Gastroesophageal sphincter (tissue), 4 donors: ENCODE results near the gene ANTXR2. TPM values are rescaled to one million over a fixed set of nuclear protein-coding genes. Genes with fewer than 3 reads are reported as not detected.

Source experiments
- ATAC-seq: fragments of 150-250 bp; one replicate; pipeline ENCODE4 v1.9.1; 2016; ENCODE audit warnings: mild to moderate bottlenecking, moderate library complexity
- H3K27ac ChIP-seq, 4 donors: fragments of 200-600 bp; sonication (generic) in 3 of 4; 1 replicate in 3 of 4; 2 replicates in 1 of 4; pipeline ENCODE4 v1.5.1; 2016 to 2019
- H3K27me3 ChIP-seq: fragments of 200-600 bp; sonication (generic); one replicate; pipeline ENCODE4 v1.5.1; 2019
- H3K36me3 ChIP-seq, 2 donors: fragments of 200-600 bp; sonication (generic); one replicate each; pipeline ENCODE4 v1.5.1; 2019; ENCODE audit warnings: control low read depth in 1 of 2
- H3K4me1 ChIP-seq, 3 donors: fragments of 200-600 bp; sonication (generic); 1 replicate in 2 of 3; 2 replicates in 1 of 3; pipeline ENCODE4 v1.5.1; 2016 to 2019; ENCODE audit warnings: control low read depth in 2 of 3
- H3K4me3 ChIP-seq, 2 donors: fragments of 200-600 bp; sonication (generic); one replicate each; pipeline ENCODE4 v1.5.1; 2019; ENCODE audit warnings: mild to moderate bottlenecking in 1 of 2, moderate library complexity in 1 of 2
- H3K9me3 ChIP-seq, 3 donors: fragments of 200-600 bp; sonication (generic); one replicate each; pipeline ENCODE4 v1.5.1; 2017 to 2019; ENCODE audit warnings: control low read depth in 2 of 3
- EP300 ChIP-seq: sonication (generic); formaldehyde crosslinking; IDR thresholded peaks from one replicate; pipeline ENCODE4 v1.6.1; 2017; ENCODE audit warnings: antibody characterized with exemption, mild to moderate bottlenecking
- POLR2A ChIP-seq, 2 donors: fragments of 450-650 bp; IDR thresholded peaks; one replicate each; pipeline ENCODE4 v1.6.1; 2017; ENCODE audit warnings: antibody characterized with exemption in 2 of 2, mild to moderate bottlenecking in 2 of 2, moderate library complexity in 1 of 2
- POLR2AphosphoS5 ChIP-seq: sonication (generic); formaldehyde crosslinking; IDR thresholded peaks from one replicate; pipeline ENCODE4 v1.6.1; 2017; ENCODE audit warnings: antibody characterized with exemption
- WGBS, 2 donors: methylation state at CpG; one replicate each; pipeline ENCODE4 v1.1.5; 2018; ENCODE audit warnings: low coverage in 1 of 2; 5-methylcytosine and 5-hydroxymethylcytosine counted together
- total RNA-seq, 4 donors: library from RNA; depleted of rRNA; stranded (reverse); fragments of >200 nt; gene quantifications; one replicate each; pipeline ENCODE4 v1.1.0, GENCODE V29; 2016
- TF ChIP-seq, protein P1 (sequence below), 4 experiments: fragments of 200-600 bp in 2 of 4; fragments of 450-650 bp in 2 of 4; sonication (generic) in 1 of 4; IDR thresholded peaks; one replicate each; pipeline ENCODE4 v1.5.1; 2017 to 2019; ENCODE audit warnings: antibody characterized with exemption in 4 of 4, mild to moderate bottlenecking in 2 of 4, moderate library complexity in 2 of 4

The ANTXR2 gene
- total RNA-seq, 4 donors from 2014 or later, result 440 to 611 (median 501) TPM

- H3K4me3 ChIP-seq, result no peak overlapping the region
- TF ChIP-seq POLR2A (IDR thresholded peaks at IDR 0.05), result no peak
- no peak for TF ChIP-seq POLR2AphosphoS5
- TF ChIP-seq, protein P1, sequence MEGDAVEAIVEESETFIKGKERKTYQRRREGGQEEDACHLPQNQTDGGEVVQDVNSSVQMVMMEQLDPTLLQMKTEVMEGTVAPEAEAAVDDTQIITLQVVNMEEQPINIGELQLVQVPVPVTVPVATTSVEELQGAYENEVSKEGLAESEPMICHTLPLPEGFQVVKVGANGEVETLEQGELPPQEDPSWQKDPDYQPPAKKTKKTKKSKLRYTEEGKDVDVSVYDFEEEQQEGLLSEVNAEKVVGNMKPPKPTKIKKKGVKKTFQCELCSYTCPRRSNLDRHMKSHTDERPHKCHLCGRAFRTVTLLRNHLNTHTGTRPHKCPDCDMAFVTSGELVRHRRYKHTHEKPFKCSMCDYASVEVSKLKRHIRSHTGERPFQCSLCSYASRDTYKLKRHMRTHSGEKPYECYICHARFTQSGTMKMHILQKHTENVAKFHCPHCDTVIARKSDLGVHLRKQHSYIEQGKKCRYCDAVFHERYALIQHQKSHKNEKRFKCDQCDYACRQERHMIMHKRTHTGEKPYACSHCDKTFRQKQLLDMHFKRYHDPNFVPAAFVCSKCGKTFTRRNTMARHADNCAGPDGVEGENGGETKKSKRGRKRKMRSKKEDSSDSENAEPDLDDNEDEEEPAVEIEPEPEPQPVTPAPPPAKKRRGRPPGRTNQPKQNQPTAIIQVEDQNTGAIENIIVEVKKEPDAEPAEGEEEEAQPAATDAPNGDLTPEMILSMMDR (IDR thresholded peaks at IDR 0.05), result no peak
- no peak for TF ChIP-seq EP300
- no peak for ATAC-seq
- H3K27ac ChIP-seq, result no peak overlapping the region
- H3K4me1 ChIP-seq, result peaks cover 3 to 27% (median 4%) of the 10 kb centered on the region in 3 donors
- H3K27me3 ChIP-seq, result no peaks in the 10 kb centered on the region
- H3K9me3 ChIP-seq, result no peaks in the 10 kb centered on the region
- 94% methylated on average over 1 of the region's 1 CpG; no CpG with 5 or more reads in 1 of the 2 donors for WGBS, 2 donors
- peaks cover 0 to 13% of the 10 kb centered on the region in 2 donors for H3K36me3 ChIP-seq
These were observed 85.6 kb downstream of the ANTXR2 start for GRCh38 chr4:79987401-79987800.

- WGBS, 2 donors, result 88 to 97% methylated on average over 4 of the region's 4 CpGs
- Histone ChIP-seq H3K4me3 (no peak overlapping the region), H3K4me1 (peaks cover 3 to 38% (median 7%) of the 10 kb centered on the region in 3 donors), H3K27me3 (no peaks in the 10 kb centered on the region), H3K27ac (no peak overlapping the region), H3K36me3 (peaks cover 0 to 22% of the 10 kb centered on the region in 2 donors), H3K9me3 (no peaks in the 10 kb centered on the region)
- TF ChIP-seq EP300, result no peak
- no peak for TF ChIP-seq POLR2AphosphoS5
- TF ChIP-seq POLR2A (IDR thresholded peaks at IDR 0.05), result no peak
- no peak for ATAC-seq
These were observed 89.6 kb downstream of the ANTXR2 start for GRCh38 chr4:79983431-79983830.

DNA sequence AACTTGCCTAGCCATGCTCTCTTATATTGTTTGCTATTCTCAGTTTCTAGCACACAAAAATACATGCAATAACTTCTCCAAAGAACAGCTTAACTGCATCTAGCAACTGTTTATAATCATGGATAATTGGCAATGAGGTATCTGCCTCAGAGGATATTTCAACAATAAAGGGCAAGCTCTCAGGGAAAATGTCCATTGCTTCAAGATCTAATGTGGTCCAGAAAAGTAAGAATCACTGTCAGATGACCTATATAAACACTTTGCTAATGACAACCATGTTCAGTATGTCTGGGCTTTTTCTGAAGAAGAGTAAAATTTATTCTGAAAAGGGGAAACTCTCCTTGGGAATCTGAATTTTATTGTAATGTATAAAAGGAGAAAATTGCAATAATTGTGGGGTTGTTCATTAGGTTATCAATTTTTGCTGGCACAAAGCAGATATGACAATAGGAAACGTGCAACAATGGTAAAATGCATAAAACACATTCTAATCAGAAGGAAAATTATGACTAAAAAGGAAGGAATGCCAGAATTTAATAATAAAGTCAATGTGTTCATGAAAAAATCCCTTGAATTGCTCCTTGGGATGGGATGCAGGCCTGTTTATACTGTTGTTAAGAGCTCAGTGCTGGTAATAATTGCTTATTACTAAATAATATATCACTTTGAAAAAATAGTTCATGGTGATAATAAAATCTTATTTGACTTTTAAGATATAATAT lies 90.3 kb downstream of the ANTXR2 start:
- no peaks in the 10 kb centered on the region for H3K9me3 ChIP-seq
- ATAC-seq, result no peak
- peaks cover 0 to 29% of the 10 kb centered on the region in 2 donors for H3K36me3 ChIP-seq
- H3K27ac ChIP-seq, result no peak overlapping the region
- WGBS, 2 donors, result 7 to 11% methylated on average over 1 of the region's 1 CpG
- H3K4me1 ChIP-seq, result peaks cover 3 to 38% (median 7%) of the 10 kb centered on the region in 3 donors
- no peak overlapping the region for H3K4me3 ChIP-seq
- no peaks in the 10 kb centered on the region for H3K27me3 ChIP-seq
- TF ChIP-seq EP300 (no peak), POLR2AphosphoS5 (no peak), POLR2A (IDR thresholded peaks at IDR 0.05) (no peak)
- TF ChIP-seq, protein P1 (IDR thresholded peaks at IDR 0.05), result no peak

DNA sequence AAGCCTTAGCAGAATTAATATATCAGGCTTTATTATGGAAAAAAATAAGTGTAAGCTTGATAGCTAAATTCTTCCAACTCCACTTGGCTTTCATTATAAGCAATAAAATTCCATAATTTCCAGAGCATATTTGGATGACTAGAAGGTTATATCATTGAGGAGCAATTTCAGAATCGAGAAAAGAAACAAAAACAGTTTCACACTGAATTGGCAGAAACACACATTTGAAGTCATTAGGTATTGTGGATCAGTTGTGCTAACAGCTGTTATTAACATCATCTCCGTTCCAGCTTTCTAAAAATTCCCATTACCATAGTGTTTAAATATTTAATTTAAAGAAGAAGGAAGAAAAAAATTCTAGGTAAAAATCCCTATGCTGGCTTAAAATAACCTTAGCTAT lies 92.6 kb downstream of the ANTXR2 start:
- H3K27me3 ChIP-seq, result no peaks in the 10 kb centered on the region
- TF ChIP-seq POLR2A (IDR thresholded peaks at IDR 0.05) (no peak), EP300 (no peak), POLR2AphosphoS5 (no peak)
- TF ChIP-seq, protein P1 (IDR thresholded peaks at IDR 0.05), result no peak
- H3K4me1 ChIP-seq, result peaks cover 0 to 41% (median 11%) of the 10 kb centered on the region in 3 donors
- H3K9me3 ChIP-seq, result no peaks in the 10 kb centered on the region
- 26 to 29% methylated on average over 2 of the region's 2 CpGs for WGBS, 2 donors
- ATAC-seq, result no peak
- H3K4me3 ChIP-seq, result no peak overlapping the region
- no peak overlapping the region for H3K27ac ChIP-seq
- H3K36me3 ChIP-seq, result peaks cover 4 to 52% of the 10 kb centered on the region in 2 donors

GRCh38 chr4:79979785-79980437 lies 93.1 kb downstream of the ANTXR2 start:
- Histone ChIP-seq H3K27ac (no peak overlapping the region), H3K4me1 (peaks cover 0 to 46% (median 11%) of the 10 kb centered on the region in 3 donors), H3K27me3 (no peaks in the 10 kb centered on the region), H3K36me3 (peaks cover 4 to 57% of the 10 kb centered on the region in 2 donors), H3K4me3 (no peak overlapping the region), H3K9me3 (no peaks in the 10 kb centered on the region)
- 77 to 93% methylated on average over 1 of the region's 1 CpG for WGBS, 2 donors
- TF ChIP-seq EP300, result no peak
- TF ChIP-seq, protein P1 (IDR thresholded peaks at IDR 0.05), result no peak
- TF ChIP-seq POLR2AphosphoS5, result no peak
- TF ChIP-seq POLR2A (IDR thresholded peaks at IDR 0.05), result no peak
- no peak for ATAC-seq
